Endothelial cell (in vitro differentiated cells): Measurements from ENCODE around the gene SPPL2B. TPM values are rescaled to one million over a fixed set of nuclear protein-coding genes. Genes with fewer than 3 reads are reported as not detected.

Experiments used
- DNase-seq: peaks from one replicate; pipeline ENCODE4 v3.0.0; 2021; ENCODE audit warnings: low spot score
- H3K27ac Mint-ChIP-seq: one replicate; pipeline ENCODE4 v1.8.0; 2021; ENCODE audit warnings: mixed read lengths, inconsistent platforms; ENCODE audit not compliant: unreplicated experiment
- H3K27me3 Mint-ChIP-seq: one replicate; pipeline ENCODE4 v1.8.0; 2021; ENCODE audit warnings: mild to moderate bottlenecking, moderate library complexity, mixed read lengths, inconsistent platforms; ENCODE audit not compliant: unreplicated experiment
- H3K36me3 Mint-ChIP-seq: one replicate; pipeline ENCODE4 v1.8.0; 2021; ENCODE audit warnings: mild to moderate bottlenecking, low read depth, mixed read lengths, inconsistent platforms; ENCODE audit not compliant: unreplicated experiment
- H3K4me1 Mint-ChIP-seq: one replicate; pipeline ENCODE4 v1.8.0; 2021; ENCODE audit warnings: mild to moderate bottlenecking, mixed read lengths, inconsistent platforms; ENCODE audit not compliant: unreplicated experiment
- H3K4me3 Mint-ChIP-seq: one replicate; pipeline ENCODE4 v1.8.0; 2021; ENCODE audit warnings: mild to moderate bottlenecking, mixed read lengths, inconsistent platforms; ENCODE audit not compliant: unreplicated experiment
- H3K9me3 Mint-ChIP-seq: one replicate; pipeline ENCODE4 v1.8.0; 2021; ENCODE audit warnings: mixed read lengths, inconsistent platforms; ENCODE audit not compliant: unreplicated experiment
- total RNA-seq: library from RNA; stranded (reverse); fragmentation: NEBNext Ultra II Directional; extraction: Animal tissue kit (Norgen Biotek cat#: 25700); gene quantifications from one replicate; pipeline ENCODE4 v1.2.1, GENCODE V29; 2021; ENCODE audit not compliant: unreplicated experiment
- TF ChIP-seq, protein P1 (sequence below): fragments of 200-600 bp; sonication (generic); IDR thresholded peaks from one replicate; pipeline ENCODE4 v1.5.0; 2021; ENCODE audit warnings: antibody characterized with exemption; ENCODE audit not compliant: unreplicated experiment

The SPPL2B gene
- total RNA-seq, 1 donor from 2014 or later = 75.2 TPM

GRCh38 chr19:2338751-2339643, 10.5 kb downstream of the SPPL2B start:
- Mint-ChIP-seq H3K27ac (no peak overlapping the region), H3K4me1 (peaks cover 7% of the 10 kb centered on the region), H3K4me3 (no peak overlapping the region), H3K36me3 (peaks cover 14% of the 10 kb centered on the region), H3K9me3 (peaks cover 4% of the 10 kb centered on the region), H3K27me3 (peaks cover 10% of the 10 kb centered on the region)
- no peak for DNase-seq
- TF ChIP-seq, protein P1, sequence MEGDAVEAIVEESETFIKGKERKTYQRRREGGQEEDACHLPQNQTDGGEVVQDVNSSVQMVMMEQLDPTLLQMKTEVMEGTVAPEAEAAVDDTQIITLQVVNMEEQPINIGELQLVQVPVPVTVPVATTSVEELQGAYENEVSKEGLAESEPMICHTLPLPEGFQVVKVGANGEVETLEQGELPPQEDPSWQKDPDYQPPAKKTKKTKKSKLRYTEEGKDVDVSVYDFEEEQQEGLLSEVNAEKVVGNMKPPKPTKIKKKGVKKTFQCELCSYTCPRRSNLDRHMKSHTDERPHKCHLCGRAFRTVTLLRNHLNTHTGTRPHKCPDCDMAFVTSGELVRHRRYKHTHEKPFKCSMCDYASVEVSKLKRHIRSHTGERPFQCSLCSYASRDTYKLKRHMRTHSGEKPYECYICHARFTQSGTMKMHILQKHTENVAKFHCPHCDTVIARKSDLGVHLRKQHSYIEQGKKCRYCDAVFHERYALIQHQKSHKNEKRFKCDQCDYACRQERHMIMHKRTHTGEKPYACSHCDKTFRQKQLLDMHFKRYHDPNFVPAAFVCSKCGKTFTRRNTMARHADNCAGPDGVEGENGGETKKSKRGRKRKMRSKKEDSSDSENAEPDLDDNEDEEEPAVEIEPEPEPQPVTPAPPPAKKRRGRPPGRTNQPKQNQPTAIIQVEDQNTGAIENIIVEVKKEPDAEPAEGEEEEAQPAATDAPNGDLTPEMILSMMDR = no peak

- H3K36me3 Mint-ChIP-seq = peaks cover 14% of the 10 kb centered on the region
- no peak overlapping the region for H3K4me3 Mint-ChIP-seq
- H3K4me1 Mint-ChIP-seq = peaks cover 7% of the 10 kb centered on the region
- TF ChIP-seq, protein P1 = no peak
- H3K27me3 Mint-ChIP-seq = peaks cover 10% of the 10 kb centered on the region
- H3K27ac Mint-ChIP-seq = no peak overlapping the region
- DNase-seq = no peak
- peaks cover 4% of the 10 kb centered on the region for H3K9me3 Mint-ChIP-seq
These were observed 11.3 kb downstream of the SPPL2B start for GRCh38 chr19:2339644-2340310.

GRCh38 chr19:2340496-2341243, 12.2 kb downstream of the SPPL2B start:
- Mint-ChIP-seq H3K9me3 (peaks cover 3% of the 10 kb centered on the region), H3K27ac (no peak overlapping the region), H3K4me3 (no peak overlapping the region), H3K36me3 (peaks cover 14% of the 10 kb centered on the region), H3K4me1 (peaks cover 7% of the 10 kb centered on the region), H3K27me3 (peaks cover 9% of the 10 kb centered on the region)
- no peak for DNase-seq
- TF ChIP-seq, protein P1 = no peak

GRCh38 chr19:2341244-2341751, 12.8 kb downstream of the SPPL2B start:
- H3K4me3 Mint-ChIP-seq = no peak overlapping the region
- H3K36me3 Mint-ChIP-seq = peaks cover 11% of the 10 kb centered on the region
- TF ChIP-seq, protein P1 = no peak
- peaks cover 4% of the 10 kb centered on the region for H3K4me1 Mint-ChIP-seq
- H3K27ac Mint-ChIP-seq = no peak overlapping the region
- no peak for DNase-seq
- no peaks in the 10 kb centered on the region for H3K9me3 Mint-ChIP-seq
- H3K27me3 Mint-ChIP-seq = peaks cover 3% of the 10 kb centered on the region
